Activated gamma-delta T cell treated with Interleukin-2 at 50 U/mL for 16 hours (primary cell): ENCODE data around the gene IFI16.
A peak's percentile ranks its signal among the peaks of the same experiment; 100 is the strongest.
"Not testable (repeated sequence)": the region's sequence is repeated elsewhere in the genome, so short reads cannot be mapped to it uniquely, and the experiment has no call there.

ENCODE experiments used
- DNase-seq: peaks from one replicate; pipeline ENCODE4 v3.0.0-alpha.2; 2020

The IFI16 gene

DNA sequence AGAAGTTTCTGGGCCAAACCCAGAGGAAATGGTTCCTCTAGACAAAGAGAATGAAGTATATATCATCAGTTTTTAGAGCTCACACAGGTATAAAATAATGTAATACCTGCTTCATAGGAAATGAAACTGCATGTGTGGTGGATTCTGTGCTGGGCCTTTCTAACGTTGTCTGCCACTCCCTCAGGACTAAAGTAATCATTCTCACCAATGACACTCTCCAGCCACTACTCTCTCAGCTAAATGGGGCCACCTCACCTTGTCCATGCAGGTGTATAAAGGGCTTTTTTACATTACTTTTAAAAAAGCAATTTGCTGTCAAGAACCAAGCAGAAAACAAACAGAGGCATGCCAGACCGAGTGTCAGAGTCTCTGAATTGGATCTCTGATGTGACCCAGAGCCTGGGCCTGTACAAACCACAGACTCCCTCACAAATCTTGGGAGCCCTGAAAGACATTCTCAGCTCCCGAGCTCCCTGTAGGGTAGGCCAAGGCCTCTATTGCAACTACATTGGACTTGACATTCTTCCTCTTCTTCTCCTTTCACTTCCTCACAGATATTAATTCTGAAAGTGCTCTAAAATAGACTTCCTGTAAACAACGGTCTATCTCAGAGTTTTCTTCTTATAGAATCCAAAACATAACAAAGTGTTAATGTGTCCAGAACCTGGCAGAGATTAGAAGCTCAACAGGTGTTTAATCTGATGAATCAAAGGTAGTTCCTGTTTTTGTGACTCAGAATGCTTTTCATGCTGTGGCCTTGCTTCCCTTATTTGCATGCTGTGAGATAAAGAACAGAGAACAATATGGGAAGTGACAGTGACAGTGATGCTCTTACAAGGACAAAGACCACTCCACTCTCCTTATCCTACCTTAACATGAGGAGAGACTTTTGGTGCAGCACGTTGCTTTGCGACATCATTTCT is 58.3 kb downstream of the IFI16 start:
- no peak for DNase-seq

DNA sequence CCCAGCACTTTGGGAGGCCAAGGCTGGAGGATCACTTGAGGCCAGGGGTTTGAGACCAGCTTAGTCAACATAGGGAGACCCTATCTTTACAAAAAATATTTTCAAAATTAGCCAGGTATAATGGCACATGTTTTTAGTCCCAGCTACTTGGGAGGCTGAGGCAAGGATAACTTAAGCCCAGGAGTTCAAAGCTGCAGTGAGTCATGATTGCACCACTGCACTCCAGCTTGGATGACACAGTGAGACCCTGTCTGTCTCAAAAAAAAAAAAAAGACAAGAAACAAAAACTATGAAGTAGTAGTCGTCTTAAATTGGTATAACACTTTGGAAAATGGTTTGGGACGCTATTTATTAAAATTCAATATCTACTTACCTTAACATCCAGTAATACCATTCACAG is 59.2 kb downstream of the IFI16 start:
- no peak for DNase-seq

- no peak for DNase-seq
These were observed 62.4 kb downstream of the IFI16 start for GRCh38 chr1:159071970-159072582.

GRCh38 chr1:159076438-159077119 is 66.9 kb downstream of the IFI16 start, which contains the start of gene AIM2:
AIM2 (minus strand) TSS chr1:159076766; CDS start chr1:159073499, 3,267 bp downstream.
- peak; percentile 49 for DNase-seq

GRCh38 chr1:159077120-159077961 is 67.6 kb downstream of the IFI16 start:
- DNase-seq, result peak; percentile 80

GRCh38 chr1:159079525-159079924 is 69.8 kb downstream of the IFI16 start:
- DNase-seq, result no peak

DNA sequence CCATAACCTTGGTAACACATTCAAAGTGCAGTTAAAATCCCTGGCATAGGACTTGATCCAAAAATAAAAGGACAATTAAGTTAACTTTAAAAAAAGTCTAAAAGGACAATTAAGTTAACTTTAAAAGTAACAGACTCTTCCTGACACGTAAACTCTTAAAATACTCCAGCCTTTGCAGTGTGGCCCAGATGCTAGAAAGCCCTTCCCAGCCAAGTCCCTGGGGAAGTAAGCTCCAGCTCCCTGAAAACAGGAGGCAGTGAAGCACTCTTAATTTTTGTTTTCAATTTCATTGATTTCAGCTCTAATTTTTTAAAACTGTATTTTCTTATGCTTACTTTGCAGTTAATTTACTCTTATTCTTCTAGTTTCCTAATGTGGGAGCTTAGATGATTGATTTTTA is 71.9 kb downstream of the IFI16 start:
- DNase-seq, result no peak

GRCh38 chr1:159083013-159083412 is 73.3 kb downstream of the IFI16 start:
- no peak for DNase-seq

GRCh38 chr1:159084152-159084551 is 74.4 kb downstream of the IFI16 start:
- DNase-seq, result no peak

GRCh38 chr1:159084867-159085266 is 75.2 kb downstream of the IFI16 start:
- no peak for DNase-seq

GRCh38 chr1:159088050-159088449 is 78.3 kb downstream of the IFI16 start:
- DNase-seq, result no peak

DNA sequence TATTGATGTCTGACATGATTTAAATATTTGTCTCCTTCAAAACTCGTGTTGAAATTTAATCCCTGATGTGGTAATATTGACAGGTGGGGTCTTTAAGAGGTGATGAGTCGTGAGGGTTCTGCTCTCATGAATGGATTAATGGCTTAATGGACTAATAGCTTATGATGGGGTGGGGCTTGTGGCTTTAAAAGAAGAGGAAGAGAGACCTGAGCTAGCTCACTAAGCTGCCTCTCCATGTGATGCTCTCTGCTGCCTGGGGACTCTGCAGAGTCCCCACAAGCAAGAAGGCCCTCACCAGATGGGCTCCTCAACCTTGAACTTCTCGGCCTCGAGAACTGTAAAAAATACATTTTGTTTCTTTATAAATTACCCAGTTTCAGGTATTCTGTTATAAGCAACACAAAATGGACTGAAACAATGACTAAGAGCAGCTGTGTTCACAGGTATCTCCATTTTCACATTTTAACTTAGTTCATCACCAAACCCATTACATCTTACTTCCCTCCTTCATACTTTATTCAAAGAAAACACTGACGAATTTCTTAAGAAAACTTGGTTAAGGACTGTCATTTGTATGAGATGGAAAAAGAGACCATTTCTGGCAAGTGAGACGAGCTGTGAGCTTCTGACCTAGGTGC is 79.0 kb downstream of the IFI16 start:
- no peak for DNase-seq

DNA sequence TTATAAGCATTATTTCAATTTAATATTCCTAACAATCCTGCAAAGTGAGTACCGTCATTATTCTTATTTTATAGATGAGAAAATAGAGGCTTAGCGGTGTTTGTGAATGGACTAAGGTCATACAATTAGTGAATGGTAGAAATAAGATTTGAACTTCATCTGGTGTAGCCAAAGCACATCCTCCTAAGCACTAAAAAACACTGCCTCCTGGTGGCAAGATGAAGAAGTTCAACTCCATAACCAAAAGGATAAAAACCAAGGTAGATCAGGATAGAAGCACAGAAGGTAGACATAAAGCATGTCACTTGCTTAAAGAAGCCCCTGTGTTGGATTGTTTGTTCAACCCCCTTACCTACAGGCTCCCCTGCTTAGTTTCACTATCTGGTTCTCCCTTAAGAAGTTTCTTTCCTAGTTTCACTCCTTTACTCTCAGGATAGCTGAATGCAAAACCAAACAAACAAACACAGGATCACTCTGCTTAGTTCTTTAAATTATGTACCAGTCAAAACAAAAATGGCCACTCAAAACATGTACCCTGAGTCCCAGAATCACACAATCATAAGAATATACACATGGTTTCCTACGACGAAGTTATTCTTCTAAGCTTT is 79.6 kb downstream of the IFI16 start:
- DNase-seq, result peak; percentile 17

- no peak for DNase-seq
These were observed 80.8 kb downstream of the IFI16 start for GRCh38 chr1:159090286-159091179.

DNA sequence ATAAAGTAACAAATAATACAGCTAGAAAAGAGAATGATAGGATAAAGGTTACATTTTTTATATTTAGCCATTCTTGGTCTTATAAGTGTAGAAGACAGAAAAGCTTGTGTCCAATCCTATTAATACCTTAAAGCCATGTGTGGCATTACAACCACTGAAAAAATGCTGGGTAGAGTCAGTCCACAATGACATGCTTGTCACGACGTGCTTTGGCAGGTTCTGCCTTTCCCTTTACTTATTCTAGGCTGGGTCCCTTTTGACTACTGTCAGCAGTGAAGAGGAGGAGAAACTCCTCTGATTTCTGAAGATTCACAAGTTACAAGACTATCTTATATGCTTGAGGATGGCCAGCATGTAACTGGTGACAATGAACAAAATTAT is 81.5 kb downstream of the IFI16 start:
- DNase-seq, result no peak

DNA sequence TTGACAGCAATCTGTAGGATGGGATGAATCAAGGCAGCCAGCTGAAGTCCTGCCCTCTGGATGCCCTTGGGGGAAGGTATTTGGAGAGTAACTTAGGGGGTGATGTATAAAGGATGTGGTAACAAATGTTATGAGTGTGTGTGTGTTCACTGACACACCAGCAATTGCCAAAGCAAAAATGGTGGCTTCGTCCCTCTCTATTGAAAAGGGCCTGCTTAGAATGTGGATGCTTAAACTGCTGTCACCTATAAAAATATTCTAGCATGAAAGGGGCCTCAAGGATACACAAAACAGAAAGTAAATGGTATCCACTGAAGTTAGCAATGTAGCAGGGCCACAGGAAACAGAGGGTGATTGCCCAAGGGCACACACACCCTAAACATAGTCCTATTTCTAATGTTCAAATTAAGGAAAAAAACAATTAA is 81.9 kb downstream of the IFI16 start:
- DNase-seq, result no peak

GRCh38 chr1:159092036-159092760 is 82.5 kb downstream of the IFI16 start:
- no peak for DNase-seq

- DNase-seq, result no peak
These were observed 88.9 kb downstream of the IFI16 start for GRCh38 chr1:159098596-159098995.

DNA sequence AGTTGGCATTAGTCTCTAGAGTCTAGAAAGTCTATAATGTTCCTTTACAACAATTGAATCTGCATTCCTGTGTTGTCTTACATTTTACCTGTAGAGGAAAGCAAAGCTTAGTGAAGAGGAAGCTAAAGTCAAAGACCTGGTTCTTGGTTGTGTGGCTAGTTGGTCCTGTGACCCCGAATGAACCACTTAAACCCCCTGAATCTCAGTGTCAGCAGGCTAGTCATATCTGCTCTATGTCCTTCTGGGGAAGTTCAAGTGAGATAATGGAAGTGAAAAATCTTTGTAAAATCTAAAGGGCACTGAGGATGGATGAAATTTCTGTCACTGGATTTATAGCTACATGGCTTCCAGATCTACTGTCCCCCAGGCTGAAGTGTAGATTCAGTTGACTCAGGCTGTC is 90.9 kb downstream of the IFI16 start:
- DNase-seq, result no peak

DNA sequence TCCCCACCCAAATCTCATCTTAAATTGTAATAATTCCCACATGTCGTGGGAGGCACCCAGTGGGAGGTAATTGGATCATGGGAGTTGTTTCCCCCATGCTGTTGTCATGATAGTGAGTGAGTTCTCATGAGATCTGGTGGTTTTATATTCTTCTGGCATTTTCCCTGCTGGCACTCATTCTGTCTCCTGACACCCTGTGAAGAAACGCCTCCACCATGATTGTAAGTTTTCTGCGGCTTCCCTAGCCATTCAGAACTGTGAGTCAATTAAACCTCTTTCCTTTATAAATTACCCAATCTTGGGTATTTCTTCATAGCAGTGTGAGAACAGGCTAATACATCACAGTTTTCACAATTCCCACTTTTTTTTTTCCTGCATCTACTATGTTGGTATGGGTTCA is 93.3 kb downstream of the IFI16 start:
- not testable (repeated sequence) for DNase-seq
